GM19351 (cell line): ENCODE results near the gene RTEL1.

ENCODE experiments used
- ATAC-seq: cut with Tn5 transposase; IDR thresholded peaks from one replicate; pipeline ENCODE4 v1.9.1; 2021; ENCODE audit warnings: mild to moderate bottlenecking, moderate library complexity; ENCODE audit not compliant: unreplicated experiment

Gene RTEL1

GRCh38 chr20:63698739-63699465, 40.8 kb downstream of the RTEL1 start:
- ATAC-seq, result no peak

- no peak for ATAC-seq
Observed at GRCh38 chr20:63699466-63700198, 41.5 kb downstream of the RTEL1 start.

- no peak for ATAC-seq
Observed at GRCh38 chr20:63700199-63701050, 42.3 kb downstream of the RTEL1 start.

- no peak for ATAC-seq
Observed at GRCh38 chr20:63701051-63701328, 42.9 kb downstream of the RTEL1 start.

GRCh38 chr20:63701329-63702035, 43.4 kb downstream of the RTEL1 start:
- ATAC-seq, result no peak

- no peak for ATAC-seq
Observed at GRCh38 chr20:63702036-63702665, 44.0 kb downstream of the RTEL1 start.

- ATAC-seq, result no peak
Observed at GRCh38 chr20:63702751-63703470, 44.8 kb downstream of the RTEL1 start.

- no peak for ATAC-seq
Observed at GRCh38 chr20:63703471-63703975, 45.4 kb downstream of the RTEL1 start.

- ATAC-seq, result no peak
Observed at GRCh38 chr20:63703976-63704748, 46.0 kb downstream of the RTEL1 start.

GRCh38 chr20:63704749-63705117, 46.6 kb downstream of the RTEL1 start:
- ATAC-seq, result no peak

GRCh38 chr20:63705232-63706026, 47.3 kb downstream of the RTEL1 start:
- no peak for ATAC-seq

- ATAC-seq, result no peak
Observed at GRCh38 chr20:63706027-63706695, 48.0 kb downstream of the RTEL1 start.

GRCh38 chr20:63706852-63707557, 48.9 kb downstream of the RTEL1 start:
- peak; percentile 32 for ATAC-seq

GRCh38 chr20:63707558-63708300, 49.6 kb downstream of the RTEL1 start, which contains the start of the genes ARFRP1 and ZGPAT:
TSS of gene ARFRP1 (minus strand) at chr20:63707976. CDS start at chr20:63707091, 885 bp downstream.
TSS of gene ZGPAT (plus strand) at chr20:63708039. CDS start at chr20:63708581, 542 bp downstream.
- ATAC-seq, result peak; percentile 76

GRCh38 chr20:63708301-63709148, 50.4 kb downstream of the RTEL1 start:
- no peak for ATAC-seq
